CD4-positive, alpha-beta T cell treated with Interleukin-6 at 100 ng/mL for 8 hours (primary cell): ENCODE results near the gene GAB3.
A peak's percentile ranks its signal among the peaks of the same experiment; 100 is the strongest.
"Not testable (repeated sequence)": the region's sequence is repeated elsewhere in the genome, so short reads cannot be mapped to it uniquely, and the experiment has no call there.

Experiments used
- DNase-seq: peaks from one replicate; pipeline ENCODE4 v3.0.0-alpha.2; 2020; ENCODE audit warnings: mixed read lengths, low spot score

The GAB3 gene

GRCh38 chrX:154720067-154720466, 30.8 kb downstream of the GAB3 start:
- DNase-seq, result no peak

GRCh38 chrX:154719132-154719675, 31.7 kb downstream of the GAB3 start:
- DNase-seq, result peak; percentile 63

GRCh38 chrX:154718616-154719015, 32.3 kb downstream of the GAB3 start:
- DNase-seq, result no peak

GRCh38 chrX:154717824-154718223, 33.1 kb downstream of the GAB3 start:
- DNase-seq, result peak; percentile 20

GRCh38 chrX:154715825-154716224, 35.1 kb downstream of the GAB3 start:
- no peak for DNase-seq

GRCh38 chrX:154714925-154715324, 36.0 kb downstream of the GAB3 start:
- DNase-seq, result peak; percentile 64

- peak; percentile 63 for DNase-seq
Measured at GRCh38 chrX:154712781-154713740, 37.8 kb downstream of the GAB3 start.

- no peak for DNase-seq
Measured at GRCh38 chrX:154711264-154711663, 39.6 kb downstream of the GAB3 start.

- no peak for DNase-seq
Measured at GRCh38 chrX:154710309-154710708, 40.6 kb downstream of the GAB3 start.

GRCh38 chrX:154698630-154699248, 52.1 kb downstream of the GAB3 start:
- no peak for DNase-seq

GRCh38 chrX:154696676-154697045, 54.2 kb downstream of the GAB3 start:
- DNase-seq, result no peak

- DNase-seq, result no peak
Measured at GRCh38 chrX:154695911-154696675, 54.8 kb downstream of the GAB3 start.

- peak; percentile 3 for DNase-seq
Measured at GRCh38 chrX:154693394-154693793, 57.5 kb downstream of the GAB3 start.

- DNase-seq, result not testable (repeated sequence)
Measured at GRCh38 chrX:154690438-154690837, 60.4 kb downstream of the GAB3 start.

- DNase-seq, result not testable (repeated sequence)
Measured at GRCh38 chrX:154672084-154672483, 78.8 kb downstream of the GAB3 start.

- DNase-seq, result not testable (repeated sequence)
Measured at GRCh38 chrX:154670848-154671247, 80.0 kb downstream of the GAB3 start.

- DNase-seq, result no peak
Measured at GRCh38 chrX:154661899-154662298, 89.0 kb downstream of the GAB3 start.

GRCh38 chrX:154661170-154661569, 89.7 kb downstream of the GAB3 start:
- no peak for DNase-seq

GRCh38 chrX:154660541-154660940, 90.3 kb downstream of the GAB3 start:
- no peak for DNase-seq

GRCh38 chrX:154658957-154659356, 91.9 kb downstream of the GAB3 start:
- no peak for DNase-seq

GRCh38 chrX:154658187-154658586, 92.7 kb downstream of the GAB3 start:
- no peak for DNase-seq

- no peak for DNase-seq
Measured at GRCh38 chrX:154657226-154657805, 93.6 kb downstream of the GAB3 start.
